NCI-H345 (cell line): Measurements from ENCODE around the gene GAS1.

ENCODE experiments used
- DNase-seq: peaks from one replicate; lab custom pipeline; 2025; lab: John Stamatoyannopoulos, UW

The GAS1 gene

DNA sequence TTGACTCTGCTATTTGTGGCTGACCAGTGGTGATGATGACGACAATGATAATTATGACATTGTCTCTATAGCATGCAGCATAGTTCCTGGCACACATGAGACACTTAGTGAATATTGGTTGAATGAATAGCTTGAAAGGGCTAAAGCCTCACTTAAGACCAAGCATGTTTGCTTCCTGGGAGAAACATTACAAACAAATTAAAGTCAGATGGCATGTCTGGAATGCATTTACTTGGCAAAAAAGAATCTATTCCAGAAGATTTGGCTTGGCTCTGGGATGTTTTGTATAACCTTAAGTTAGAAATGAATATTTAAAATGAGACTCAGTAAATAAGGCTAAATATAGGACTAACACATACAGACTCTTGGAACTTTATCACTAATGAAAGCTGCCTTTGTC is 21.6 kb downstream of the GAS1 start:
- DNase-seq, result no peak

DNA sequence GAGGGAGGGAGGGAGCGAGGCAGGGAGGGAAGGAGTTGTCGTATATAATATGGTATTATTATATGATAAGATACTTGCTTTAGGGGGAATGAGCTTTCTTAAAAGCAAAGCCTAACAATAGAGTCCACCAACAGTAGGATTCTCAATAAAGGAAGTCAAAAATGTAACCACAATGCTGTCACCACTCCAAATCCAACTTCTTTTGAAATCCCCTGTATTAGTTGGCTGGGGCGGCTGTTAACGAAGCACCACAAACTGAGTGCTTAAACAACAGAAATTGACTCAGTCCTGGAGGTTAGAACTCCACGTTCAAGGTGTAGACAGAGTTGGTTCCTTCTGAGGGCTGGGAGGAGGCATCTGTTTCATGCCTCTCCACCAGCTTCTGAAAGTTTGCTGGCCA is 23.1 kb downstream of the GAS1 start:
- DNase-seq, result no peak

DNA sequence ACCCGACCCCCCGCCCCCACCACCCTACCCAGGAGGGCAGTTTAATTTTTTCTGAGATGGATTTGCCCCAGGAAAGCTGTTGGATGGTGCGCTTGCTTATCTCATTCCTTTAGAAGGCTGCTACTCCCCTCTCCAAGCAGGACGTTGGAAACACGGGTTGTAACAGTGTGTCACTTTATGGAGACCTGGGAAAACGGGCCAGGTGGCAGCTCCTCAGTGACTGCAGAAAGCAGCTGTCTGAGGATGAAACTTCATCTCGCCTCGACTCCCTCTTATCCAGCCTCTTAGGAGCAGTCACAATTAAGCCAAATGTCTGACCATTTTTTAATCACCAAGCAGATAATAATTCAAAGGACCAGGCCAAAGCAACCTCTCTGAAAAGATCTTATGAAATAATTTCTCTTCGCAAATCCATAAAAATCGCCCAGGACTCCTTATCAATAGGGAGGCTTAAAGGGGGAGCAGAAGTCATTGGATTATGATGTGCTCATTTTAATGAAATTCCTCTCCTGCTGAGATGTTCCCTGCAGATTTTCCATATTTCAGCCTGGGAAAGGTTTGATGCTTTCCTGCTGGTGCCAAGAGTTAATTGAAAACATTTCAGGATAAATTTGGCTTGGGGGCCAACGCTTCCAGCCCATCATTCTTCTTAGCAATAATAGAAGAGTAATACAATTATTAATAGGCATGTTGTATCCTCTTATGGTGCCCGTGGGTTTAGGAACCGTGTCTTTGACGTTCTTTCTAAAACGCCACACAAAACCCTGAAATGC is 26.0 kb downstream of the GAS1 start:
- DNase-seq, result no peak

DNA sequence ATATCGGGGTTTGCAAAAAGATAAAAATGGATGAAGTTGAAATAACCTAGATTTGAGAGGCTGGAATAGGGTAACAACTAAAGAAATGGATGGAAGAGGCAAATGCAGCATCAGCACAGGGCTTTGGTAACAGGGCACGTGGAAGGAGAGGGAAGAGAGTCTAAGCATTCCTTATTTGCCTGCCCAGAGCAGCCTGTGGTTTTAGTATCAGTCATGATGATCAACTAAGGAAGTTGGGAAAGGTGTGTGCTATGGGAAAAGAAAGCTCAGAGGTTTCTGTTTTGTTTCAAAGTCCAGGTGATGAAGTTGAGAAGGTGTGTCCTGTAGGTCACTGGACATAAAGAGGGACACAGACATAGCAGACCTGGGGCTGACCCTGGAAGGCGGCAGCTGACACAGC is 28.8 kb downstream of the GAS1 start:
- no peak for DNase-seq

DNA sequence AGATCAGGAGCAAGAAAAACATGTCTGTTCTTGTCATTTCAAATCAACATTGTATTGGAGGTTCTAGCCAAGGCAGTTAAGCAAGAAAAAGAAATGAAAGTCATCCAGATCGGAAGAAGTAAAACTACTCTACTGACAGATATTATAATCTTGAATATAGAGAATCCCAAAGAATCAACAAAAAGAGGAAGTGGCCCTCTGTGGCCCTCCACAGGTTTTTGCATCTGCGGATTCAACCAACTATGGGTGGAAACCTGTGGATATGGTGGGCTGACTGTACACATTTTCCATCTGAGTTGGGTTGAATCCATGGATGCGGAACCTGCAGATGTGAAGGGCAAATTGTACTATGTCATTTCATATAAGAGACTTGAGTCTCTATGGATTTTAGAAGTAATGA is 35.1 kb downstream of the GAS1 start:
- DNase-seq, result no peak

DNA sequence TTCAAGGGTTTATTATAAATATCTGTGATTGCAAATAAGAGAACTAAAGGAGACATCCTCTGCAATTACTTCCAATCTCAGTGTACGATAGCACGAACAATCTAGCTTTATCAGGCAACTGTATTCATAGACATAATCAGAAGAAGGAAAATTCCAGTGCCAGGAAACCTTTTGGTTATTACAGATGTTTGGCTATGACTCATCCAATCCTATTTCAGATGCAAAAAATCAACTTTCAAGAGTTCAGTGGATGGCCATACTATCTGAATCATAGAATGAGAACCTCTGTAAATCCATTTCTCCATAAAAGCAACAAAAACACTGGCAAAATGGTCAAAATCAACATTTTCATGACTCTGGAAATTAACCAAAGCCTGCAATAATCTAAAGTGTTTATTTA is 37.9 kb downstream of the GAS1 start:
- no peak for DNase-seq

DNA sequence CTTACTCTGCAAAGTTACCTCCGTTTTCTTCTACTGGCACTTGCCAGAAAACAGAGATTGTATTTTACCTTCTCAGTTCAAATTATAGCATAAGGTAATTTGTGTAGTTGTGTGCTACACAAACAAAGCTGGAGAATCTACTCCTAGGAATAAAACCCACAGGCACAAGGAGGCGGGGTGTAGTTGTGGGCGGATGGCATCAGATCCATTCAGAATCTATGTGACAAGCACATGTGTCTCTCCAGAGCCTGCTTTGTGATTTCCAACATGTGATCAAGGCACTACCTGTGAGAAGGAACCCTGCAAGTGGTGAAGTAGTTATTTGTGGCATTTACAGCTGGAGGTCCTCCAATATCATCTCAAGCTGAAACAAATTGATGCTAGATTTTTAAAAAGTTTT is 39.0 kb downstream of the GAS1 start:
- DNase-seq, result no peak

DNA sequence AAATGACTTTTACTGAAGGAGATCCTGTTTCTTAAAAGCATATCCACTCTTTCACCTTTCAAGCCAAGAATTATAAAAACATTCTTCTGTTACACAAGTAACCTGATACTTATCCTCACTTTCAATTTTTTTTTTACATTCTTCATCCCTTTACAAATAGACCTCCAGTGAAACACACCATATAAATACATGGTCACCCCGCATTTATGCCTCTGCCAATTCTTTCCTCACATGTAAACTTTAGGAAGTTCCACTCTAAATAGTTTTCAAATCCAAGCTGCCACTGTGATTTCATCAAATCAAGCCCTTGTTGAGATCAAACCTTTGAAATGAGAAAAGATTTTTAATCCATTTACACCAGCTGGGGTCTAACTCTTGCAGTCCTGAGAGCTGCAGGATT is 40.0 kb downstream of the GAS1 start:
- DNase-seq, result no peak

DNA sequence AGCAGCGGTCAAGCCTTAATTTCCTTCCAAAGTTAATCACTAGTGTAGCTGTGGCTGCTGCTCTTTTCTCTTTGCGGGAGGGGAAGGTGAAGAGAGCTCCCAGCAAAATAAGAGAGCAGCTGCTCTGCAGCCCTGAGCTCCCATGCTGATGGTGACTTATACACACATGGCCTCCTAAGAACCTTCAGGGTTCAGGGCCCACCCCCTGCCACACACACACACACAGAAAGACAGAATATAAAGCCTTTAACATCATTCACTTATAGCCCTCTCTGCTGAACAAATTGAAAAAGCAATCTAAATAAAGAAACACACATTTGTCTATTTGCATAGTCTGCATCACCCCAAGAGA is 43.6 kb downstream of the GAS1 start:
- no peak for DNase-seq

DNA sequence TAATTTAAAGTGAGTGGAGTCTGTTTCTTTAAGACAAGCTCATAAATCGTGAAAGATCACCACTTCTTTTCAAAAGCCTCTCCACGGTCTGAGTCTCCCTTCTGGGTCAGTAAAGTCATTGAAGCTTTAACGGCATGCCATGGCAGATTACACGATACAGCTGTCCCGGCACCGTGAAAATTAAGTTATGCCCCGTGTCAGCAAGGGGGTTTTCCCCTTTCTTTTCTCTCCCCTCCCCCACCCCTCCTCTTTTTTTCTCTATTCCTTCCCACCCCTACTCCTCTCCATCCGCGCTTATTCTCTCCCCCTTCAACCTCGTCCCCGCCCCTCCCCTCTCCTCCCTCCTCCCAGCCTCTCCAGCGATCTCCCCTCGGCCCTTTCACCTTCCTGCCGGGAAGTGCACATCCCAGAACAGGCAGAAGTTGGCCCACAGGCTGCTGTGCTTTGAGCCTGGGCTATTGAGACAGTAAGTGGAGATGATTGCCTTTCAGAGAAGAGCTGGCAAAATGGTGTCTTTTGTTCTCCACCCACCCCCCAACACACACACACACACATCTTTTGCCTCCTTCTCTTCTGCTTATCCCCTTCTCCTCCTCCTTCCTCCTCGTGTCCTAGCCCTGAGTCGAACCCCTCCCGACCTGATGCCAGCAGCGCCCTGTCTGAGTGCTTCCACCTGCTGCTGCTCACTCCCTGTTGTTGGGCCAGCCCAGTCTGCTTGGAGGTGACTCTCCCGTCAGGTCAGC is 44.1 kb downstream of the GAS1 start:
- no peak for DNase-seq

DNA sequence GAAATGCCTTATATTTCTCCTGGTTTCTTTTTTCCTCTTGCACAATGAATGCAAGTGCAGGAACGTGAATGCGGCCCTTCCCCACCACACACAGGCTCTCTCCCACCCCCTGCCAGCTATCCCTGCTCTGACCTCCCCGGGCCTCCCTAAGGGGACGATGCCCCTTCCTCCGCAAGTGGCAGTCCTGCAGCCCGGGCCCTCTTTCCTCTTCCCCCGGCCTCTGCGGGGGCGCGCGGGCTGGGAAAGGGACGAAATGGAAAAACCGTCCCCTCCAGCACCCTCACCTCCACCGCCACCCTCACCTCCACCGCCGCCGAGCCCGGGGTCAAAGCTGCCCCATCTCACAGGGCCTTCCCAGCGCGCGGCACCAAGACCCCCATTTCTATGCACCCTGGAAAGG is 44.7 kb downstream of the GAS1 start:
- DNase-seq, result no peak

DNA sequence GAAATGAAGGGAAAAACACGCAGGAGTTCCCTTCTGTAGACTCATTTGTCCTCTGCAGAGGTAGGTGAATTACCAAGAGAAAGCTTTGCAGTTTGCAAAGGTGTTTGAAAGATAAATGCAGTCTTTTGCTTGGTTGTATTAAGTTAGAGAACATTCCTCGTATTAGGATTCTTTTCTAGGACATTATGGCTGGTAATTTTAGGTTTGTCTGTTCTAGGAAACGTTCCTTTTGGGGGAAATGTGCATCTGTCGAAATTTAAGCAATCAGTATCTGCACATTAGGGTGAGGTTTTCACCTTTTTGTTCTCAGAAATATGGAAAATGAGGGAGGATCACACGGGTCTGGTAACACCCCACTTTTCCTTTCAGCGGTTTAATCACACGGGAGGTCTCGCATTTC is 45.1 kb downstream of the GAS1 start:
- DNase-seq, result no peak

DNA sequence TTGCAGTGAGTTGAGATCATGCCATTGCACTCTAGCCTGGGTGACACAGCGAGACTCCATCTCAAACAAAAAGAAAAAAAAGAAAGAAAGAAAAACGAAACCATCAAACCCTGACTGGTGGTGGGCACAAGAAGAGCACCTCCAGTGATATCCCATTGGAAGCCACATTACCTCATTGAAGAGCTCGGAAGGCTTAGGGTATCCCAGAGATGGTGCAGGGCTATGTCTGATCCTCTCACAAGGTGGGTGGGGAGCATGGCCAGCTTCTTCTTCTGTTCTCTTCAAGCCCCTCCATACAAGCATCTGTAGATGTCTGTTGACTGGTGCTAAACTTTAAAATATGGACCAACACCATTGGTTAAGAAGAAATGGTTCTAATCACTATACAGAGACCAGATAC is 45.8 kb downstream of the GAS1 start:
- DNase-seq, result no peak
